Stimulated activated CD8-positive, alpha-beta memory T cell treated with anti-CD3 and anti-CD28 coated beads, Interleukin-15, amount 100 ng/mL, for 1 hour (primary cell): ENCODE data around the gene PLCH1.

Source experiments
- DNase-seq: peaks from one replicate; pipeline ENCODE4 v3.0.0-alpha.2; 2020; ENCODE audit warnings: low read depth

Gene PLCH1

DNA sequence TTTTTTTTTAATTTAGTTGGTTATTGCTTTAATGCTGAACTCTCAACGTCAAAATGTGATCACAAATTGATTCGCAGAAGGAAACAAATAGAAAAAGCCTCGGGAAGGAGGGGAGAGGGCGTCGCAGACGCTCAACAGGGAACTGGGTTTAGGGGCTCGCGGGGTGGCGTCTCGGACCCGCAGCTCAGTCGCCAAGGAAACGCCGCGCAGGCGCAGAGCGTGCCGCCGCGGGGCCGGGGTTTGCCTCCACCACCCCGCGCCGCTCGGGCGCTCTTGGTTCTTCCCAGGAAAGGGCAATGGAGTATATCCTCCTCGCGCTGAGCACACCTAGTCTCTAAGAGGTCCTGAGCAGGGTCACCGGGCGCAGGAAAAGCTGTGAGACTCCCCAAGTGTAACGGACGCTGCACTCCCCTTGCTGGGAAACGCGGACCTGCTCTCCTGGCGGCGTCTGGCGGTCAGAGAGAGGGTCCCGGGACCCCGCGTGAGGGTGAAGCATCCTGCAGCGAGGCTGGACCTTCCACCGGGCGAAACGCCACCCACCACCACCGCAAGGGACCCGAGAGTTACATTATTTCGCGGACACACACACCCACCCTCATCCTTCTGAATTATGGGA is 753 bp downstream of the PLCH1 start:
- DNase-seq: no peak

DNA sequence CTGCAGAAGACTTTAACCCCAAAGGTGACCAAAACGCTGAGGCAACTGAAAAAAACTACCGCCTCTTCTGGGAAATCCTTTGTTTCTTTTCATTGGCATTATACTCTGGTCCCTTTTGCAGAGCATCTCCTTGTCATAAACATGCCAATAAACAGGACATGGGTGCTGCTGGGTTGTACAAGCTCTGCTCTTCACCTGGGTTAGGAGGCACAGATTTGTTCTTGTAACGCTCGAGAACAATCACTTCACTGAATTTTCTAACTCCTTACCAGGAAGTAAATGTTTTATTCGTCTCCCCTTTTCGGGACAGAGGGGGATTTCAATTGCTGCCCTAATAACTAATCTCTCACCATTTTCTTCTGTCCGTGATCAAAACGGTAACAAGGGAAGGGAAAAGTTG is 1.3 kb downstream of the PLCH1 start:
- DNase-seq: no peak

DNA sequence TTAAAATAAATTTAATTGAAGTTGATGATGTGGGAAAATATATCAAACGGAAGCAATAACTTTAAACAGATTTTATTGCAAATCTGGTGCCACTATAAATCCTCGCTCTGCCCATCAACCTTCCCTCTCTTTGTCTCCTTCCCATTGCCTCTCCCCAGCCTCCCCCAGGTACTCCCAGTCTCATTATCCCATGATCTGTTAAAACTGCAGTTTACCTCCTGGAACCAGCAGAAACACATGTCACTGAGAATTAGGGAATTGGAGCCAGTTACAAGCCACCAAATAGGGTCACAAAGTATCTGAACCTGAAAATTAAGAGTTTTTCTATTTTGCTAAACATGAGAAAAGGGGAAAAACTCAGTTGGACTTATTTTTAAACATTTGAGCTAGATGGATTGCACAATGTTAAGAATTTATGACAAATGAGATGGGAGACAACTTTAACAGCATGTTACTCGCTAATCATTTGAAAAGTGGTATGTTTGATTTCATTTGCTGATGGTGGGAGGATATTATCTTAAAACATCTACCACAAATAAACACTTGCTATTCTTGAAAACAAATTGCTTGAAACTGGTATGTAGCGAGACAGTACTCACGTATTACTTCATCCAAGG is 2.4 kb downstream of the PLCH1 start:
- no peak for DNase-seq

DNA sequence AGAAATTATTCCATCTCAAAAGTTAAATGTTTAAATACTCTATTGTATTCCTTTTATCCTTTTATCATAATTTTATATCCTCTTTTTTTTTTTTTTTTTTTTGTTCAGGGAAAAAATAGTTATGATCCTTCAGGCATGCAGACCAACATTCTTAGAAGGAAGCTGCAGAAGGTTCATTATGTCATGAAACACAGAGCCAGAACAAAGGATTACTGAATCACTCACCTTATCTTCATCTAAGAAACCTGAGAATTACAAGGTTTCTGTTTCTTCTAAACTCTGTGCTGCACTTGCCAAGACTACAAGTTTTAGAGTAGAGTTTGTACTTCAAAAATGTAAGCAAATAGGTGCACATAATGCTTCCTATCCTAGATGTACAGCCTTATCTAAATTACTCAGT is 3.3 kb downstream of the PLCH1 start:
- no peak for DNase-seq

DNA sequence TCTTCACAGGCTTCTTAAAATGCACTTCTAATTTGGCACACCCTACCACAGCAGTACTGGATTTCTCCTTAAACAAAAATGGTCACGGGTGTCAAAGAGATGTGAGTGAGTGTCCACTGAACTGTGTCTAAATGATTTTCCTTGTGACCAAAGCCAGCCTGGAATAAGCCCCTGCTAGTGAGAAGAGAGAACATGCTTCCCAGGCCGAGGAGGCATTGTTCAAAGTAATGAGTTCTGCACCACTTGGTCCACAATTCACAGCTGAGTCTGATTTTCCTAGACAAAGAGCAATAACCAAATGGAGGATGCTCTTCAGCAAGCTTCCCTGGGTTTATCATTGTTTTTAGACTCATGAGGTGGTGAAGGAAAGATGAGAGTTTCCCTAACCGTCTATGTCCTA is 3.8 kb downstream of the PLCH1 start:
- no peak for DNase-seq

DNA sequence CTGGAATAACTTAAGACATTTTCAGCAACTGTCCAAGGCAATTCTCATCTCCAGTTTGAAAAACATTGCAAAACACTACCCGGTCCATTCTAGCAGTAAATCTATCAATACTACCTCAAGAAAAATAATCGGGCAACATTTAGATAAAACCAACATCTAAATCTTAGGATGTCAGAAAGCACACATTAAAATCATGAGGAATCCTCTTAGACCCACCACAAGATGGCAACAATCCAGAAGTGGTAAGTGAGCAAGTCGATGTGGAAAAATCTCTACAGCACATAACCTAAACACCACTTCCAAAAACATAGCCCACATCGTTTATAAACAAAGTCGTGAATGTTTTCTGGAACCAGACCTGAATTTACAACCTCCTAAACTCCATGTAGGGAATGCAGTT is 5.7 kb downstream of the PLCH1 start:
- no peak for DNase-seq

DNA sequence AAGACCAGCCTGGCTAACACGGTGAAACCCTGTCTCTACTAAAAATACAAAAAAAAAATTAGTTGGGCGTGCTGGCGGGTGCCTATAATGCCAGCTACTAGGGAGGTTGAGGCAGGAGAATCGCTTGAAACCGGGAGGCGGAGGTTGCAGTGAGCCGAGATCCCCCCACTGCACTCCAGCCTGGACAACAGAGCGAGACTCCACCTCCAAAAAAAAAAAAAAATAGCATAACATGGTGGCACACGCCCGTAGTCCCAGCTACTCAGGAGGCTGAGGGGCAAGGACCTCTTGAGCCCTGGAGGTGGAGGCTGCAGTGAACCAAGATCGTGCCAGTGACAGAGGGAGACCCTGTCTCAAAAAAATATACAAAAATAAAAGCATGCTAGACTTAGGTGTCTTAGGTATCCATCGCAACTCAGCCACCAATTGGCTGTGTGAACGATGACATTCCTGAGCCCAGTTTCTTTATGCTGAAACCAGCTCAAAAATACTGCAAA is 6.2 kb downstream of the PLCH1 start:
- DNase-seq: no peak

DNA sequence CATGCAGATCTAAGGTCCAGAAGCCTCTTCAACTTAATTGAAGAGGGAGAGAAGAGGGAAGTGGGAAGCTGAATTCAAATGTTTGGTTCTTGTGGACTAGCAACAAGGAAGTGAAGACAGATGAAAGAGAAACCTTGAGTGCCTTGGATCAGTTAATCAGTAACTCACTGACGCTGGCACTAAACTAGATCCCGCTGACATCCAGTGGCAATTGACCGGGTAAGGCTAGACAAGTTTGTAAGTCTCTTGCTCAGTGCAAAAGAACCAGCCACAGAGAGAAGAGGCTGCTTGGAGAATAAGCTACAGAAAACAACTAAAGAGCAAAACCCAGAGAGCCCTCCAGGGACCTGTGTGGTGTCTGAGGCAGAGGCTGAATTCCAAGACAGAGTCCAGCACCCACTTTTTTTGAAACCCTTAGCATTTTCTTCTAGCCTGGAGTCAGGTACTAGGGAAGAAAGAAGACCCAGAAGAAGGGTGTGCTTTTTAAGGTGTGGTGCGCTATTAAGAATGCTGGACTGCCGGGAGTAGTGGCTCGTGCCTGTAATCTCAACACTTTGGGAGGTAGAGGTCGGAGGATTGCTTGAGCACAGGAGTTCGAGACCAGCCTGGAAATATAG is 6.9 kb downstream of the PLCH1 start:
- no peak for DNase-seq

DNA sequence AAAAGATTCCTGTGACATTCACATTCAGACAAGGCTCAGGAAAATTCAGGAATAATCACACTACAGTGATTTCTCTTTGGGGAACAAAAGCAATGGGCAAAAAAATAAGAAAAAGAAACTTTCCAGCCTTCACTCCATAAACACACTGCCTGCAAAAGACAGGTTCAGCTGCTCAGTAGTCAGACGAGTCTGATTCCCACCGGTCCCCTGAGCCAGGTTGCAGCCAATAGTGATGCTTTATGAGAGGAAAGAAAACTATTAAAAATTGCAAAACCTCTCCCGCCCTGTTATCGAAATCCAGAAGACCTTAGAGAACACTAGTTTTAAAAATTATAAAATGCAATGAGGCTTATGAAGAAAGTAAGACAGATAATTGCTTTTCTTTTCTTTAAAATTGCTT is 8.5 kb downstream of the PLCH1 start:
- DNase-seq: no peak

DNA sequence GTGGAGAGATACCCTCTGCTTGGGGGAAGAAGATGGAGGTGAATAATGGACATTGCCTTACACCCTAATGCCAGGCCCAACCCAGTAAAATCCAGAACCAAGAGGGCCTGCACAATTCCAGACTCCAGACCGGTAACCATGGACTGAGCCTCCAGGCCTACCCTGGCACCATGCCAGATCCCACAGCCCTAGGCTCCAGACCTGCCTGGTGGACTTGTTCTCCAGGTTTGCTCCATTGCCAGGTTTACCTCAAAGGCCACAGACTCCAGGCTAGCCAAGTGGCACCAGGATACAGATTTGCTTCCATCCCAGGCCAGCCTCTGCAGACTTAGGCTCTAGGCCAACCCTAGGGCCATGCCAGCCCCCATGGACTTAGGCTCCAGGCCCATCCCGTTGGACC is 14.0 kb downstream of the PLCH1 start:
- no peak for DNase-seq

DNA sequence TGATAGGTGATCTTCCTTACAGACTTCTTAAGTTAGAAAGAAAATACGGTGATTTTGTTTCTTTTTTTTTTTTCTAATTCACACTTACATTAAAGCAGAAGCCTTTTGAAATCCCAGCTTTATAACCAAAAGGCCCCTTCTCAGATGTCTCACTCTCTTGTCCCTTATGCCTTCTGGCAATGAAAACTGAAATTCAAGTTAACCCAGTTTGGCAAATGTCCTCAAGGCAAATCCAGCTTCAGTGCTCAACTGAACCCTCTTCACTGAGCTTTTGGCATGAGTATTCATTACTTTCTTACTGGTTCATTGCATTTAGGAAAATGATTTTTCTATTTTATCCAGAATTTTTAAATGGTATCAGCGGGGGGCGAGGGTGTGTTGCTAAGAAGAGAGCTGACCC is 17.0 kb downstream of the PLCH1 start:
- DNase-seq: no peak

DNA sequence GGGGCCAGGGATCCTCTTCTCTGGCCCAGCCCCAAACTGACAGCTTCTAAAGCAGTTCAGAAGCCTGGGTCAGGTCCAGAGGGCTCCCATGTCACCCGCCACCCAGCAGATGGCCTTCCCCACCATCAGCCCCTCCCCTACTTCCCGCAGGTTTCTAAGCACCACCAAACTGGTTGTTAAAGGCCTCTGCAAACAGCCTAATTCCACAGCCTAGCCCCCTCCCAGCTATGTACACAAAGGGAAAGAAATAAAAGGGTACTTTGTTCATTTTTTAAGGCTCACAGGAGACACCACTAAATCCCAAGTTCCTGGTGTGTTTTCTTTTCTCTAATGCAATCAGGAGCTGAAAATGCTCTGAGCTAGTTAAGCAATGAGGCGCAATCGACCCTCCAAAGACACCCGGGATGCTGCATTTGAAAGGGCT is 30.6 kb downstream of the PLCH1 start:
- DNase-seq: no peak

DNA sequence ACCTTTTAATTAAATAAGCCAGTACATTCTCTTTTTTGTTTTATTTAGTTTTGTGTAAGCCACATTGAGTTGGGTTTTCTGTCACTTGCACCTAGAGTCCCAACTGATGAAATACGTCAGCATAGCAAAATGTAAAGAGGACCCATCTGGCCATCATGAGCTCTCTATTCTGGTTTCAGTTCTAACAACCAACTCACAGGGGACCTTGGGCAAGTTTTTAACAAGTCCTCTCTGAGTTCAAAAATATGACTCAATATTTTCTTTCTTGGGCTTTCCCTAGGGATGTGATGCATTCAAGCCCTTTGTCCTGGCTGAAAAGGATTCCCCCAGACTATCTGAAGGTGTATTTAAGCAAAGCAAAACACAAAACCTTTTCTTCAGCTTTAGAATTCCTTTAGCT is 32.9 kb downstream of the PLCH1 start:
- DNase-seq: no peak

DNA sequence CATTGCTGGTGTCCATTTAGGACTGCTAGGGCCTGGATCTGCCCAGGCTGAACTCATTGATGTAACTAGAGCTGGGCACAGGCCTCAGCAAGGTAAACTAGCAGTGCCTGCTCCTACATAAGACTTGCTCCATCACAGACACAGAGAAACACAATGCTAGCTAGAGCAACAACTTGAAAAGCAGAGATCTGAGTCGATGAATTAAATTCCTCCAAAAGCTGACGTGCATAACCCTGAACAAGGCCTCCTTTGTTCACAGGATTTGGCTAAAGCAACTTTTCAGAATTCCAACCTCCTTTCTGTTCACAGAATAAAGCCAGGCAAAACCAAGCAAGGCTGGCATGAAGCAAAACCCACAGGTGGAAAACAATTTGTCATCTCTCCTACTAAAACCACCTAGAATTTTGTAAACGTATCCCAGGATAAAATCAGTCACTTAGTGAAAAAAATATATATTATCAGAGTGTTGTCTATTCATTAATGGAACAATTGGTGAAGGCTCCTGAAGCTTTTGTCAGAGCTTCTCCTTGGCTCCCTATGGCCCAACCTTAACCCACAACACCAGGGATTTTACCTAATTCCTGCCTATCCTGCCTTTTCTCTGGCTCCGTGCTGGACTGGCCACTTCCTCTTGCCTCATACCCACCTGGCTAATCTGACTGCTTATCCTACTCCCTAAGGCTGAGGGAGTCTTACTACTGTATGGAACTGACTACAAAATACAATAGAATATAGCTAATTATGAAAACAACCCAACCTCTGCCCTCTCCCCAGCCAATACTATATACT is 39.9 kb downstream of the PLCH1 start:
- no peak for DNase-seq

DNA sequence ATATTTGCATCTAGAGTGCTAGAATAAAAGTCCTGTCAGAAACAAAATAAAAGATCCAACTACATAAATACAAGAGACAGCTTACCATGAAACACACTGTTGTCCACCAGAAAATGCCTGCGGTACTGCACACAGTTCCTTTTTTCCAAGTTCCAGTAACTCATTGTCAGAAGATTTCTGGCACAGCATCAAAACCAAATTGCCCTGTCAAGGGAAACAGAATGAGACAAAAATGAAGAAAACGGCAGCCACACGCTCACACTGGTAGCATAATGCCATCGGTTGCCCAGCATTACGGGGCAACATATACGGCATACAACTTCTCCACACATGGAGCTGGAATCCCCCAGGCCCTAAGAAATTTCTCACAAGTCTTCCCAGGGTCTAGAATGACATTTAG is 40.8 kb downstream of the PLCH1 start:
- DNase-seq: no peak

DNA sequence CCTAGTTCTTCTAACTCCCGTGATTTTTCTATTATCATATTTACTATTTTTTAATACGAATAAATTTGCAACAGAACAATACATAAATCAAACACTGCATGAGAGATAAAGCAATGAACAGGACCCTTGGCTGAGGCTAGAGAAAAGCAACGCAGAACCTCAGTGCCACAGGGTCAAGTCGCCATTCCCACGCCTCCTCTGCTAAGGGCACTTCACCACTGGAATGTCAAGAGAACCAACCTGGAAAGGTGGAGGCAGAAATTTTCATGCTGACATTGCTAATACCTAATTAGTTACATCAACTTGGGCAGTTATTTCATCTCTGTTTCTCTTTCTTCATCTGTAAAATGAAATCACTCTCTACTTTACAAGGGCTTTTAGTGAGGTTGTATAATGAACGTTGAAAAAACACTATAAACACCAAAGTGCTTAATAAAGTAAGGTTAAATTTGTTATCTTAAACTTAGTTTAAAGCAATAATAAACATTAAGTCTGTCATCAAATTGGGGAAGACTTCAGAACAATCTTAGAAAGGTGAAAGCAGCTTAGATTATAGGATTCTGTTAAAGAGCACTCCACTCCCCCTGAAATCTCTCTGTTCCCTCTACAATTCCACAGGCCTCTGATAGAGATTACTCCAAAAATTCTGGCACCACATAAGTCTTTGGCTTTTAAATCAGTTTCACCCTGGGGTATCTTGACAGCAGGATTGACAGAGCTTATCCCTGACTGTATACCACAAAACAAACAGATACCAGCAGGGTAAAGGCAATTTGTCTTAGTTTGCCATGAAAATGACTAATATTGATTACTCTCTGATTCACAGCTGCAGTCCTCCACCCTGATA is 41.9 kb downstream of the PLCH1 start:
- no peak for DNase-seq

DNA sequence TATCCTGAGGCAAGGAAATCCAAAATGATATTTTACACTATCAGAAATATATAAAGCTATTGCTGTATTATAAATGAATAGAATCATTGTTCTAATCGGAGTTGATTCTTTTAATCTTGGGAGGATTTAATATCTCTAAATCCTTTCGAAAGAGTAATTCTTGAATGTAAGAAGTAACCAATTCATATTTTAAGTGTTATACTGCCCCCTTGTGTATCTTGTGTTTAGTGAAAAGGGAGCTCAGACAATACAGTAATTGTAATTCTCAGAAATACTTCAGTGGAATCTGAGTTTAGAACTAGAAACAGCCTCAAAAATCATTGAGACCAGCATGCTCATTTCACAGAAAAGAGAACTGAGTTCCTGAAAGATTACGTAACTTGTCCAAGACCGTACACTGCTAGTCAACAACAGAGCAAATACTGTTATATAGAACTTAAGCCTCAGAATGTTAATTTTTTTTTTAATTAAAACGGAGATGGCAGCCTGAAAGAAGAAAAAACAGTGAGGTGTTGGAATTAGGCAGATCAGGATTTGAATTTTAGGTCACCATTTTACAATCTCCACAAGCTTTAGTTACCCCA is 42.9 kb downstream of the PLCH1 start:
- no peak for DNase-seq

DNA sequence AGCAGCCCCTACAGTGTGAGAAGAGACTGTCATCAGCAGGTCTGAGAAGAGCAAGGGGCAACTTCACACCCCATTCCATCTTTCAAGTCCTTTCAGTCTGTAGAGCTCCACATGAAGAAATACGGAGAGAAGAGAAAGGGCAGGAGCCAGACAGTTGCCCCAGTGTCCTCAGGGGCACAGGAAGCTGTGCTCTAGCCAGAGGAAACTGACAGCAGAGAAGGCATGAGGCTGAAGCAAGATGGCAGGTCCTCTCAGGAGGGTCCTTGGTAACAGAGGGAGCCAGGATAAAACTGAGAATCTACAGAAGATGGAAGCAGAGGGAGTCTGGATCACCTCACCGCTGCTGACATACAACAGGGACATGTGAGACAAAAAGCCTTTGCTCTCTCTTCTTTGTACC is 47.3 kb downstream of the PLCH1 start:
- DNase-seq: no peak

DNA sequence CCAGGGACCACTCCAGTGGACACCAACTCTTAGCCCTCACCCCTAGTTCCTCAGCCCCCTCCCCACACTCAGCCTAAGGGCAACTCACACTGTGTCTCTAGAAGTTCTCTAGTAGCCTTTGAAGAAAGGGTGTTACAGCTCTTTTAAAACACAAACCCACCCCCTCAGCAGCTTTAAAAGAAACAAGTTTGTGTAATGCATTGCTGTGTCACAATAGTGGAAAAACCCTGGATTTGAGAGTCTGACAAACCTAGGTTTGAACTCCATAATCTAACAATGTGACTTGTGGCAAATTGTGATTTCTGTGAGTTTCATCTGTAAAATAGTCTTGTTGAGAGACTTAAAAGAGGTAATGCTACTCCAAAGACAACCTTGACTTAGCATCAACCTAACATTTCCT is 54.0 kb downstream of the PLCH1 start:
- no peak for DNase-seq

DNA sequence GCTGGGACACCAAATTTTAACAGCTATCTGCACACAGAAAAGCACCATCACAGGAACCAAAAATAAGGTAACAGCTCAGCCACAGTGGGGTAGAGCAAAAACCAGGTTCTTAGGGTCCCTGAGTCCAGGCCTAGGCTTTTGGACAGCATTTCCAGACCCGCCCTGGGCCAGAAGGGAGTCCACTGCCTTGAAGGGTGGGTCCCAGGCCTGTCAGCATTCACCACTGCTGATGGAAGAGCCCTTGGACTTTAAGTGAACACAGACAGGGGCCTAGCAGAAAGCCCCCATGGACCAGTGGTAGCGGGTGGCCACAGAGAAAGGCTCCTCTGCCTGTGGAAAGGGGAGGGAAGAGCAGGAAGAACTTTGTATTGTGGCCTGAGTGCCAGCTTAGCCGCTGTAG is 56.4 kb downstream of the PLCH1 start:
- no peak for DNase-seq

DNA sequence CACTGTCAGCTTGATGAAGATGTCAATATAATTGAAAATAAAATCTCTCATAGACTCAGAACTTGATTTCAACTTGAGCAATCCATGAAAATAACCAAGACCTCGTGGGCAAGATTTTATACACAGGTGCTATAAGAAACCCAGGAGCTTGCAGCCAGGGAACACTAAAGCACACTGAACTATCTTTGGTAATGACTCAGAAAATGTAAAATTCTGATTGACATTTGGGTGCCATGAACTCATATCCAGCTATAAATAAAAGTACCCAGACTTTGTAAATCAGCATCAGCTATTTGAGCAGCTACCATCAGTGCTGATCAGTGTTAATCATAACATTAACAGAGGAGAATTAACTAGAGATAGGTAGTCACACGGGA is 61.5 kb downstream of the PLCH1 start:
- DNase-seq: no peak
